Measurements from ENCODE around the gene TTLL9. TPM values are rescaled to one million over a fixed set of nuclear protein-coding genes. Genes with fewer than 3 reads are reported as not detected.

The TTLL9 gene
- total RNA-seq, 1 experiment from 2014 or later = 2.1 TPM

- DNase-seq (ENCODE audit: low read depth, low spot score) (no peak), ATAC-seq (no peak)
- Histone ChIP-seq H3K36me3 (ENCODE audit: control insufficient read depth, insufficient read depth, low read length) (no peaks in the 10 kb centered on the region), H3K4me1 (ENCODE audit: control insufficient read depth, insufficient read depth, low read length) (peaks cover 28% of the 10 kb centered on the region), H3K9me3 (ENCODE audit: control insufficient read depth, insufficient read depth, low read depth, low read length) (no peaks in the 10 kb centered on the region), H3K4me3 (ENCODE audit: low read depth in 2 of 2, low read length in 2 of 2) (no peak overlapping the region), H3K27me3 (ENCODE audit: control insufficient read depth, insufficient read depth, low read length) (no peaks in the 10 kb centered on the region), H3K27ac (ENCODE audit: low read length) (no peak overlapping the region; the same call in 1 of the 2 replicates)
- no TSS peak for BruUV-seq (replicated peaks)
- ChIA-PET POLR2A (no interaction called here), CTCF (interaction anchor here (0.7 kb wide), 1 partner anchor 160 kb away, joined by 11 read pairs; no protein-coding TSS in a partner anchor)
- in situ Hi-C loops (cut with HindIII; ENCODE audit: low pct_unique_long_range_greater_than_20kb, low sequenced_read_pairs) (no loop called here), intact Hi-C loops (cut with micrococcal nuclease; ENCODE audit: unreplicated experiment) (no loop called here)
- TF ChIP-seq TCF7L2 (IDR thresholded peaks at IDR 0.05; ENCODE audit: low read depth, low read length) (no peak), REST (IDR thresholded peaks at IDR 0.05; ENCODE audit: insufficient read depth in 1 of 2, low read depth in 2 of 2, low read length in 1 of 2) (no peak), SIN3A (IDR thresholded peaks at IDR 0.05; ENCODE audit: borderline replicate concordance, insufficient read depth, low read depth, low read length) (no peak), POLR2AphosphoS5 (IDR thresholded peaks at IDR 0.05; ENCODE audit: low read depth, low read length) (no peak)
- TF ChIP-seq, protein P1, sequence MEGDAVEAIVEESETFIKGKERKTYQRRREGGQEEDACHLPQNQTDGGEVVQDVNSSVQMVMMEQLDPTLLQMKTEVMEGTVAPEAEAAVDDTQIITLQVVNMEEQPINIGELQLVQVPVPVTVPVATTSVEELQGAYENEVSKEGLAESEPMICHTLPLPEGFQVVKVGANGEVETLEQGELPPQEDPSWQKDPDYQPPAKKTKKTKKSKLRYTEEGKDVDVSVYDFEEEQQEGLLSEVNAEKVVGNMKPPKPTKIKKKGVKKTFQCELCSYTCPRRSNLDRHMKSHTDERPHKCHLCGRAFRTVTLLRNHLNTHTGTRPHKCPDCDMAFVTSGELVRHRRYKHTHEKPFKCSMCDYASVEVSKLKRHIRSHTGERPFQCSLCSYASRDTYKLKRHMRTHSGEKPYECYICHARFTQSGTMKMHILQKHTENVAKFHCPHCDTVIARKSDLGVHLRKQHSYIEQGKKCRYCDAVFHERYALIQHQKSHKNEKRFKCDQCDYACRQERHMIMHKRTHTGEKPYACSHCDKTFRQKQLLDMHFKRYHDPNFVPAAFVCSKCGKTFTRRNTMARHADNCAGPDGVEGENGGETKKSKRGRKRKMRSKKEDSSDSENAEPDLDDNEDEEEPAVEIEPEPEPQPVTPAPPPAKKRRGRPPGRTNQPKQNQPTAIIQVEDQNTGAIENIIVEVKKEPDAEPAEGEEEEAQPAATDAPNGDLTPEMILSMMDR (IDR thresholded peaks at IDR 0.05) = no peak
Observed at GRCh38 chr20:31831211-31831610, 39.2 kb upstream of the TTLL9 start.

DNA sequence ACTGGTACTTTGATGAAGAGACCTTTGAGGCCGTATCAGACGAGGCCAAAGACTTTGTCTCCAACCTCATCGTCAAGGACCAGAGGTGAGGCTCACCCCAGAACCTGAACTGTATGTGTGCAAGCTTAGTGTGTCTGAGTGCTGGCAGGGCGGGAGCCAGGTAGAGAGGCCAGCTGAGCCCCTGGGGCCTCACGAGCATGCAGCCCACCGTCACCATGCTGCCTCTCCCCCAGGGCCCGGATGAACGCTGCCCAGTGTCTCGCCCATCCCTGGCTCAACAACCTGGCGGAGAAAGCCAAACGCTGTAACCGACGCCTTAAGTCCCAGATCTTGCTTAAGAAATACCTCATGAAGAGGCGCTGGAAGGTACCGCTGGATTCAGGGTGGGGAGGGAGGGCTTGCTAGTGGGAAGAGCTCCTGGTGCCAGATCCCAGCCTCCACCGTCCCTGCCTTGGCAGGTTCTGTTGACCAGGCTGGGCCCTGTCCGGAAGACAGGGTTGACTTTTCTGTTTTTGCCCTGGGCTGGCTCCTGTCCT, 38.6 kb upstream of the TTLL9 start:
- CTCF ChIA-PET = interaction anchor here (0.7 kb wide), 1 partner anchor 160 kb away, joined by 11 read pairs; no protein-coding TSS in a partner anchor
- intact Hi-C loops (cut with micrococcal nuclease; ENCODE audit: unreplicated experiment) = no loop called here
- TF ChIP-seq TCF7L2 (IDR thresholded peaks at IDR 0.05; ENCODE audit: low read depth, low read length) (no peak), REST (IDR thresholded peaks at IDR 0.05; ENCODE audit: insufficient read depth in 1 of 2, low read depth in 2 of 2, low read length in 1 of 2) (no peak), SIN3A (IDR thresholded peaks at IDR 0.05; ENCODE audit: borderline replicate concordance, insufficient read depth, low read depth, low read length) (no peak), POLR2AphosphoS5 (IDR thresholded peaks at IDR 0.05; ENCODE audit: low read depth, low read length) (no peak)
- TF ChIP-seq, protein P1 (IDR thresholded peaks at IDR 0.05) = no peak
- Histone ChIP-seq H3K36me3 (ENCODE audit: control insufficient read depth, insufficient read depth, low read length) (no peaks in the 10 kb centered on the region), H3K4me1 (ENCODE audit: control insufficient read depth, insufficient read depth, low read length) (peaks cover 34% of the 10 kb centered on the region), H3K4me3 (ENCODE audit: low read depth in 2 of 2, low read length in 2 of 2) (no peak overlapping the region), H3K9me3 (ENCODE audit: control insufficient read depth, insufficient read depth, low read depth, low read length) (no peaks in the 10 kb centered on the region), H3K27me3 (ENCODE audit: control insufficient read depth, insufficient read depth, low read length) (no peaks in the 10 kb centered on the region), H3K27ac (ENCODE audit: low read length) (no peak overlapping the region; the same call in 1 of the 2 replicates)
- in situ Hi-C loops (cut with HindIII; ENCODE audit: low pct_unique_long_range_greater_than_20kb, low sequenced_read_pairs) = no loop called here
- POLR2A ChIA-PET = no interaction called here
- ATAC-seq (no peak), DNase-seq (ENCODE audit: low read depth, low spot score) (no peak)
- BruUV-seq (replicated peaks) = no TSS peak

Data from Panc1 (cell line).